GM20000 (cell line): ENCODE measurements around the gene ITGB1.

ENCODE experiments used
- DNase-seq: peaks from one replicate; pipeline ENCODE4 v3.0.0; 2012; ENCODE audit warnings: low spot score
- TF ChIP-seq, protein P1 (sequence below): IDR thresholded peaks from 2 replicates; pipeline ENCODE4 v1.5.1; 2012; ENCODE audit warnings: mild to moderate bottlenecking, control low read depth; ENCODE audit errors: extremely low read depth, missing control alignments

Gene ITGB1

GRCh38 chr10:32943395-32943794 is 14.6 kb downstream of the ITGB1 start:
- TF ChIP-seq, protein P1, sequence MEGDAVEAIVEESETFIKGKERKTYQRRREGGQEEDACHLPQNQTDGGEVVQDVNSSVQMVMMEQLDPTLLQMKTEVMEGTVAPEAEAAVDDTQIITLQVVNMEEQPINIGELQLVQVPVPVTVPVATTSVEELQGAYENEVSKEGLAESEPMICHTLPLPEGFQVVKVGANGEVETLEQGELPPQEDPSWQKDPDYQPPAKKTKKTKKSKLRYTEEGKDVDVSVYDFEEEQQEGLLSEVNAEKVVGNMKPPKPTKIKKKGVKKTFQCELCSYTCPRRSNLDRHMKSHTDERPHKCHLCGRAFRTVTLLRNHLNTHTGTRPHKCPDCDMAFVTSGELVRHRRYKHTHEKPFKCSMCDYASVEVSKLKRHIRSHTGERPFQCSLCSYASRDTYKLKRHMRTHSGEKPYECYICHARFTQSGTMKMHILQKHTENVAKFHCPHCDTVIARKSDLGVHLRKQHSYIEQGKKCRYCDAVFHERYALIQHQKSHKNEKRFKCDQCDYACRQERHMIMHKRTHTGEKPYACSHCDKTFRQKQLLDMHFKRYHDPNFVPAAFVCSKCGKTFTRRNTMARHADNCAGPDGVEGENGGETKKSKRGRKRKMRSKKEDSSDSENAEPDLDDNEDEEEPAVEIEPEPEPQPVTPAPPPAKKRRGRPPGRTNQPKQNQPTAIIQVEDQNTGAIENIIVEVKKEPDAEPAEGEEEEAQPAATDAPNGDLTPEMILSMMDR, result no peak
- DNase-seq, result peak; percentile 30

GRCh38 chr10:32942081-32942480 is 15.9 kb downstream of the ITGB1 start:
- no peak for DNase-seq
- TF ChIP-seq, protein P1, result no peak

DNA sequence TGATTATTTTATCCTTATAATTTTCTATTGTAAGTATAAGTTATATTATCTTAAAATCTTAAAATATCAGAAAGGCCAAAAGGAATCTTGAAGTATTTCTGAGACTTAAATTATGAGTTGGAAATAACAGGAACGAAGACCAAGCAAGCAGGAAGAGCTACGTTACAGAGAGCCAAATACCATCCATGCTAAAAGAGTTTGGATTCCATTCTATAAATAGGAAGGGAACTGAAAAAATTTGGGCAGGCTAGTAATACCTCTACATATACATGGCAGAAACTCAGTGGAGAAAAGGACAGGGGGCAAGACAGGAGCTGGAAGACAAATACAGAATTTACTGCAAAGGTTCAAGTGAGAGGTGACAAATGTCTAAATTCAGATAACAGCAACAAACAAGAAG is 16.7 kb downstream of the ITGB1 start:
- DNase-seq, result no peak
- TF ChIP-seq, protein P1, result no peak

DNA sequence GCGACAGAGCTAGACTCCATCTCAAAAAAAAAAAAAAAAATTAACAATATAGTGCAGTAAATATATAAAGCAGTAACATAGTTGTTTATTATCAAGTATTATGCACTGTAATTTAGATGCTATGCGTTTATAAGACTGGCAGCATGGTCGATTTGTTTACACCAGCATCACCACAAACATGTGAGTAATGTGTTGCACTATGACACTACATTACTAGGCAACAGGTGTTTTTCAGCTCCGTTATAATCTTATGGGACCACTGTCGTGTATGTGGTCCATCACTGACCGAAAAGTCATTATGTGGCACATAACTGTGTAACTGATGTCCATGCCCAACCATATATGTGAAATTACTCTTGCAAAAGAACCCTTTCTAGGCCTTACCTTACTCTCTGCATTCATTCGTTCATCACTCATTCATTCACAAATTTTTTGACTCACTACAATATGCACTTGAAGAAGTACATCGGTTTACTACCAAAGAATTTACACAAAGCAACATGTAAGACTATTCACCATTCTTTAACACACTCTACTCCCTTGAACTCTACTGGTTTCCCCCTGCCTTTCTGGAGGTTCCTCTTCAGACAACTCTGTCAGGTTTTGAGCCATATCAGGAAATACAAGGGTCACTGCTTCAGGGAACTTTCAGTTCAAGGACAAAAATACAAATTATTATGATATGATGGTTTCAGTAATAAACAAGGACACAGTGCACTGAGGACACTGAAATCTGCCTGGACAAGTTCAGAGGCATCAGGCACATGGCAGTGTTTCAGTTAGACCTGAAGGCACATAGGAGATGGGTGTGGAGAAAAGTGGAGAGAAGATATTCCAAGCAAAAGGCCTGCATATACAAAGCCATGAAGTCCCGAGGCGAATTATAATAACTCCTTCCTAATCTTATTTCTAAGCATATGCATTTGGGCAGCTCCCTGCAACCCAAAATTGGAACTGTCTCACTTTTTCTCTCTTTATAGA is 17.4 kb downstream of the ITGB1 start:
- no peak for DNase-seq
- TF ChIP-seq, protein P1, result no peak

GRCh38 chr10:32939296-32940111 is 18.5 kb downstream of the ITGB1 start:
- TF ChIP-seq, protein P1, result no peak
- no peak for DNase-seq

- no peak for DNase-seq
- TF ChIP-seq, protein P1, result no peak
Measured at GRCh38 chr10:32938554-32939061, 19.4 kb downstream of the ITGB1 start.

- TF ChIP-seq, protein P1, result no peak
- no peak for DNase-seq
Measured at GRCh38 chr10:32937911-32938424, 20.1 kb downstream of the ITGB1 start.
